H1 (cell line): ENCODE results near the gene GSX1. TPM values are rescaled to one million over a fixed set of nuclear protein-coding genes. Genes with fewer than 3 reads are reported as not detected.

ENCODE experiments used
- BCL11A ChIP-seq, 2 experiments: IDR thresholded peaks; one replicate each; pipeline ENCODE4 v1.6.1; 2011; ENCODE audit warnings: low read depth in 2 of 2, low read length in 2 of 2, mild to moderate bottlenecking in 2 of 2
- CHD1 ChIP-seq: IDR thresholded peaks from 2 replicates; pipeline ENCODE4 v1.6.1; 2012; ENCODE audit warnings: low read depth, low read length, improper control_type of control experiment
- CHD2 ChIP-seq: IDR thresholded peaks from 2 replicates; pipeline ENCODE4 v1.6.1; 2012; ENCODE audit warnings: low read length, improper control_type of control experiment
- CREB1 ChIP-seq: IDR thresholded peaks from 2 replicates; pipeline ENCODE4 v1.6.1; 2012; ENCODE audit warnings: inconsistent platforms
- EP300 ChIP-seq, 2 experiments: IDR thresholded peaks; 1 replicate in 1 of 2; 2 replicates in 1 of 2; pipeline ENCODE4 v1.6.1; 2011 to 2012; ENCODE audit warnings: low read depth in 2 of 2, low read length in 2 of 2, mild to moderate bottlenecking in 2 of 2, borderline replicate concordance in 1 of 2, inconsistent platforms in 1 of 2, moderate library complexity in 1 of 2
- GTF2F1 ChIP-seq: IDR thresholded peaks from 2 replicates; pipeline ENCODE4 v1.6.1; 2012; ENCODE audit warnings: low read depth, low read length, improper control_type of control experiment, borderline replicate concordance
- HDAC2 ChIP-seq, 2 experiments: fragments of 300-600 bp in 1 of 2; sonication (generic) in 1 of 2; IDR thresholded peaks; 2 replicates each; pipeline ENCODE4 v1.6.1; 2011 to 2012; ENCODE audit warnings: low read depth in 2 of 2, low read length in 2 of 2, mild to moderate bottlenecking in 2 of 2, moderate library complexity in 2 of 2, borderline replicate concordance in 1 of 2, inconsistent platforms in 1 of 2
- HDAC6 ChIP-seq: IDR thresholded peaks from one replicate; pipeline ENCODE4 v1.7.1; 2012; ENCODE audit warnings: low read depth, mild to moderate bottlenecking, inconsistent platforms, low read length, moderate library complexity
- KDM1A ChIP-seq: fragments of 200-600, 300-600 bp; sonication (generic); IDR thresholded peaks from 2 replicates; pipeline ENCODE4 v1.7.1; 2016; ENCODE audit warnings: mild to moderate bottlenecking, low read length, borderline replicate concordance
- KDM4A ChIP-seq: IDR thresholded peaks from one replicate; pipeline ENCODE4 v1.7.1; 2012; ENCODE audit warnings: low read depth, mild to moderate bottlenecking, moderate library complexity, low read length, inconsistent platforms; ENCODE audit not compliant: severe bottlenecking
- KDM5A ChIP-seq: fragments of 200-600 bp; IDR thresholded peaks from 2 replicates; pipeline ENCODE4 v1.7.1; 2012; ENCODE audit warnings: mild to moderate bottlenecking, low read length, inconsistent platforms, mixed read lengths
- RNF2 ChIP-seq: fragments of 200-900, 300-1000 bp; sonication (generic); IDR thresholded peaks from 2 replicates; pipeline ENCODE4 v1.7.1; 2016; ENCODE audit warnings: borderline replicate concordance, low read depth, mild to moderate bottlenecking, antibody characterized with exemption, low read length; ENCODE audit not compliant: poor library complexity, severe bottlenecking; ENCODE audit errors: missing control alignments
- SAP30 ChIP-seq: fragments of 300-600 bp; sonication (generic); IDR thresholded peaks from 2 replicates; pipeline ENCODE4 v1.7.1; 2012; ENCODE audit warnings: low read length, moderate library complexity, mild to moderate bottlenecking, inconsistent platforms; ENCODE audit not compliant: insufficient read depth, insufficient replicate concordance
- SIRT6 ChIP-seq: IDR thresholded peaks from one replicate; pipeline ENCODE4 v1.7.1; 2012; ENCODE audit warnings: low read length, inconsistent platforms
- SIX5 ChIP-seq: IDR thresholded peaks from 2 replicates; pipeline ENCODE4 v1.6.1; 2011; ENCODE audit warnings: mild to moderate bottlenecking, low read depth, low read length
- SP2 ChIP-seq: IDR thresholded peaks from 2 replicates; pipeline ENCODE4 v1.6.1; 2012; ENCODE audit warnings: mild to moderate bottlenecking, low read length, inconsistent platforms
- SUZ12 ChIP-seq: fragments of 200-600 bp; sonication (generic); IDR thresholded peaks from 2 replicates; pipeline ENCODE4 v1.6.1; 2012; ENCODE audit warnings: mild to moderate bottlenecking, inconsistent platforms, low read length, moderate library complexity, mixed read lengths
- TCF12 ChIP-seq: IDR thresholded peaks from 2 replicates; pipeline ENCODE4 v1.6.1; 2011; ENCODE audit warnings: low read depth, mild to moderate bottlenecking, low read length
- USF2 ChIP-seq: IDR thresholded peaks from 2 replicates; pipeline ENCODE4 v1.6.1; 2011; ENCODE audit warnings: low read length, improper control_type of control experiment
- polyA plus RNA-seq, 7 experiments: library from polyadenylated mRNA; depleted of rRNA in 3 of 7; stranded (reverse) in 5 of 7; unstranded in 2 of 7; fragments of >200 nt in 5 of 7; fragments of 200-250 nt in 2 of 7; gene quantifications; 1 replicate in 5 of 7; 2 replicates in 1 of 7; 4 replicates in 1 of 7; pipeline versions ENCODE4 v1.2.1 to v1.2.3, GENCODE V29; 2011 to 2013; ENCODE audit warnings: missing spikeins in 2 of 7, mixed read lengths in 2 of 7
- total RNA-seq: library from RNA; stranded (reverse); fragmentation: NEBNext Ultra II Directional; extraction: Animal tissue kit (Norgen Biotek cat#: 25700); gene quantifications from 2 replicates; pipeline ENCODE4 v1.2.1, GENCODE V29; 2021
- TF ChIP-seq, protein P1 (sequence below): IDR thresholded peaks from 2 replicates; pipeline ENCODE4 v1.6.1; 2012; ENCODE audit warnings: low read length, inconsistent platforms

The GSX1 gene
- total and polyA plus RNA-seq, 2 of the 8 experiments (the other 6 are each of a cell fraction or from before 2014, with no cell fraction given) = not detected

DNA sequence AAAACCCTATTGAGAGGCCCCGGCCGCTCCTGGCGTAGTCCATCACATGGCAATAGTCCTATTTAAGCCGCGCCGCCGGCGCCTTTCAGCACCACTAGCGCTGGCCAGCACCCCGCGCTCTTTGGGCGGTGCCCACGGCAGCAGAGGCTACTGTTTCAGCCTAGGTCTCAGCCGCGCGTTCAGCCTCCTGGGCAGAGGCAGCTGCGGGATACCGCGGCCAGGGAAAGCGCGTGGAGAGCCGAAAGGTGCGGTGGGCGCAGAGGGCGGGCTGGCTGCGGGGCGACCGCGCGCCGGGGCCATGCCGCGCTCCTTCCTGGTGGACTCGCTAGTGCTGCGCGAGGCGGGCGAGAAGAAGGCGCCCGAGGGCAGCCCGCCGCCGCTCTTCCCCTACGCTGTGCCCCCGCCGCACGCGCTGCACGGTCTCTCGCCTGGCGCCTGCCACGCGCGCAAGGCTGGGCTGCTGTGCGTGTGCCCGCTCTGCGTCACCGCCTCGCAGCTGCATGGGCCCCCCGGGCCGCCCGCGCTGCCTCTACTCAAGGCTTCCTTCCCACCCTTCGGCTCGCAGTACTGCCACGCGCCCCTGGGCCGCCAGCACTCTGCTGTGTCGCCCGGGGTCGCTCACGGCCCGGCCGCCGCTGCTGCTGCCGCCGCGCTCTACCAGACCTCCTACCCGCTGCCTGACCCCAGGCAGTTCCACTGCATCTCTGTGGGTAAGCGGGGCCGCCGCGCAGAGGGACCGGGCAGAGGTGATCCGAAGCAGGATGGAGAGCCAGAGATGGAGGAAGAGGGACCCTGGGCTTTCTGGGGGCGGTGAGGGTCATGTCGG lies at the start of gene GSX1 (continued):
- TF ChIP-seq USF2 (peak; percentile 47; the same call in 1 of the 2 replicates), CHD1 (no peak), SUZ12 (no peak; the same call in 1 of the 2 replicates), BCL11A (IDR thresholded peaks at IDR 0.05; ENCODE audit: low read depth in 2 of 2, low read length in 2 of 2) (no peak), SIRT6 (no peak), SIX5 (no peak), RNF2 (peak; percentile 8), SP2 (no peak), KDM5A (no peak), SAP30 (no peak), CHD2 (no peak), TCF12 (peak; percentile 32; the same call in 1 of the 2 replicates), HDAC6 (no peak), EP300 (IDR thresholded peaks at IDR 0.05; ENCODE audit: borderline replicate concordance in 1 of 2, low read depth in 2 of 2, low read length in 2 of 2) (no peak), HDAC2 (IDR thresholded peaks at IDR 0.05; ENCODE audit: borderline replicate concordance in 1 of 2, low read depth in 2 of 2, low read length in 2 of 2) (peak; percentile 64 to 87; a peak in 2 of 4 replicates), CREB1 (no peak), GTF2F1 (no peak), KDM1A (no peak), KDM4A (peak; percentile 37)
- TF ChIP-seq, protein P1, sequence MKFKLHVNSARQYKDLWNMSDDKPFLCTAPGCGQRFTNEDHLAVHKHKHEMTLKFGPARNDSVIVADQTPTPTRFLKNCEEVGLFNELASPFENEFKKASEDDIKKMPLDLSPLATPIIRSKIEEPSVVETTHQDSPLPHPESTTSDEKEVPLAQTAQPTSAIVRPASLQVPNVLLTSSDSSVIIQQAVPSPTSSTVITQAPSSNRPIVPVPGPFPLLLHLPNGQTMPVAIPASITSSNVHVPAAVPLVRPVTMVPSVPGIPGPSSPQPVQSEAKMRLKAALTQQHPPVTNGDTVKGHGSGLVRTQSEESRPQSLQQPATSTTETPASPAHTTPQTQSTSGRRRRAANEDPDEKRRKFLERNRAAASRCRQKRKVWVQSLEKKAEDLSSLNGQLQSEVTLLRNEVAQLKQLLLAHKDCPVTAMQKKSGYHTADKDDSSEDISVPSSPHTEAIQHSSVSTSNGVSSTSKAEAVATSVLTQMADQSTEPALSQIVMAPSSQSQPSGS = no peak
